HepG2 (cell line): ENCODE results near the gene SH2D3A. TPM values are rescaled to one million over a fixed set of nuclear protein-coding genes. Genes with fewer than 3 reads are reported as not detected.

ENCODE experiments used
- HMGXB3 ChIP-seq: sonication (generic); formaldehyde crosslinking; IDR thresholded peaks from 2 replicates; pipeline ENCODE4 v1.4.0; 2020; ENCODE audit warnings: missing genetic modification reagents, borderline replicate concordance
- NR2F2 ChIP-seq: IDR thresholded peaks from 2 replicates; pipeline ENCODE4 v1.6.1; 2012; ENCODE audit warnings: low read depth, inconsistent platforms, borderline replicate concordance
- NRL ChIP-seq: sonication (generic); formaldehyde crosslinking; IDR thresholded peaks from 2 replicates; pipeline ENCODE4 v1.5.0; 2020; ENCODE audit warnings: missing genetic modification reagents, mild to moderate bottlenecking, moderate library complexity, borderline replicate concordance
- PAX8 ChIP-seq: sonication (generic); formaldehyde crosslinking; IDR thresholded peaks from 2 replicates; pipeline ENCODE4 v1.8.0; 2022; ENCODE audit warnings: mild to moderate bottlenecking, missing genetic modification reagents, borderline replicate concordance
- ZFY ChIP-seq: sonication (generic); formaldehyde crosslinking; IDR thresholded peaks from 2 replicates; pipeline ENCODE4 v1.4.0; 2020; ENCODE audit warnings: missing genetic modification reagents
- ZNF362 ChIP-seq: sonication (generic); formaldehyde crosslinking; IDR thresholded peaks from 2 replicates; pipeline ENCODE4 v1.4.0; 2020; ENCODE audit warnings: missing genetic modification reagents, mild to moderate bottlenecking, borderline replicate concordance
- ZNF563 ChIP-seq: sonication (generic); formaldehyde crosslinking; IDR thresholded peaks from 2 replicates; pipeline ENCODE4 v1.8.0; 2022; ENCODE audit warnings: mild to moderate bottlenecking, moderate library complexity, missing genetic modification reagents
- ZNF629 ChIP-seq: sonication (generic); formaldehyde crosslinking; conservative IDR thresholded peaks from 2 replicates; pipeline ENCODE4 v1.5.0; 2020; ENCODE audit warnings: missing genetic modification reagents
- ZNF761 ChIP-seq: sonication (generic); formaldehyde crosslinking; conservative IDR thresholded peaks from 2 replicates; pipeline ENCODE4 v1.4.0; 2020; ENCODE audit warnings: mild to moderate bottlenecking, missing genetic modification reagents
- ZSCAN29 ChIP-seq: sonication (generic); formaldehyde crosslinking; conservative IDR thresholded peaks from 2 replicates; pipeline ENCODE4 v1.4.0; 2020; ENCODE audit warnings: mild to moderate bottlenecking, missing genetic modification reagents
- polyA plus RNA-seq, 8 experiments: library from polyadenylated mRNA; depleted of rRNA in 3 of 8; stranded (reverse) in 7 of 8; unstranded in 1 of 8; fragments of >200 nt; fragmentation: Illumina TruSeq in 4 of 8; extraction: Trizol in 4 of 8; gene quantifications; 2 replicates each; pipeline versions ENCODE4 v1.2.1 to v1.2.3, GENCODE V29; 2011 to 2016; ENCODE audit warnings: low read depth in 4 of 8, missing spikeins in 1 of 8, mixed read lengths in 1 of 8; ENCODE audit not compliant: insufficient read depth in 1 of 8
- total RNA-seq, 5 experiments: library from RNA; depleted of rRNA; stranded (reverse); fragments of >200 nt; fragmentation: Illumina TruSeq; extraction: Trizol; gene quantifications; 2 replicates each; pipeline ENCODE4 v1.2.3, GENCODE V29; 2016; ENCODE audit warnings: low read depth in 1 of 5
- TF ChIP-seq, protein P1 (sequence below): sonication (generic); formaldehyde crosslinking; IDR thresholded peaks from 2 replicates; pipeline ENCODE4 v1.4.0; 2020; ENCODE audit warnings: mild to moderate bottlenecking, low read depth, missing genetic modification reagents
- TF ChIP-seq, protein P2 (sequence below): sonication (generic); formaldehyde crosslinking; IDR thresholded peaks from 2 replicates; pipeline ENCODE4 v1.4.0; 2020; ENCODE audit warnings: missing genetic modification reagents

The SH2D3A gene
- total and polyA plus RNA-seq, 2 of the 13 experiments (the other 11 are each of a cell fraction or from before 2014, with no cell fraction given) = 1.0 to 2.2 TPM

- TF ChIP-seq NR2F2 (peak; percentile 27; the same call in 1 of the 2 replicates), ZFY (peak; percentile 43), HMGXB3 (CRISPR knock-in tag) (0 out of 2 replicates have a peak, but pooled peaks have one; percentile 16), NRL (CRISPR knock-in tag) (0 out of 2 replicates have a peak, but pooled peaks have one; percentile 17), ZNF761 (CRISPR knock-in tag) (peak; percentile 35; the same call in 1 of the 2 replicates), ZNF362 (0 out of 2 replicates have a peak, but pooled peaks have one; percentile 17), ZSCAN29 (CRISPR knock-in tag) (0 out of 2 replicates have a peak, but pooled peaks have one; percentile 48), ZNF629 (CRISPR knock-in tag) (peak; percentile 66), ZNF563 (CRISPR knock-in tag) (no peak), PAX8 (0 out of 2 replicates have a peak, but pooled peaks have one; percentile 58)
- TF ChIP-seq, protein P1, sequence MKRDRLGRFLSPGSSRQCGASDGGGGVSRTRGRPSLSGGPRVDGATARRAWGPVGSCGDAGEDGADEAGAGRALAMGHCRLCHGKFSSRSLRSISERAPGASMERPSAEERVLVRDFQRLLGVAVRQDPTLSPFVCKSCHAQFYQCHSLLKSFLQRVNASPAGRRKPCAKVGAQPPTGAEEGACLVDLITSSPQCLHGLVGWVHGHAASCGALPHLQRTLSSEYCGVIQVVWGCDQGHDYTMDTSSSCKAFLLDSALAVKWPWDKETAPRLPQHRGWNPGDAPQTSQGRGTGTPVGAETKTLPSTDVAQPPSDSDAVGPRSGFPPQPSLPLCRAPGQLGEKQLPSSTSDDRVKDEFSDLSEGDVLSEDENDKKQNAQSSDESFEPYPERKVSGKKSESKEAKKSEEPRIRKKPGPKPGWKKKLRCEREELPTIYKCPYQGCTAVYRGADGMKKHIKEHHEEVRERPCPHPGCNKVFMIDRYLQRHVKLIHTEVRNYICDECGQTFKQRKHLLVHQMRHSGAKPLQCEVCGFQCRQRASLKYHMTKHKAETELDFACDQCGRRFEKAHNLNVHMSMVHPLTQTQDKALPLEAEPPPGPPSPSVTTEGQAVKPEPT (CRISPR knock-in tag) = 0 out of 2 replicates have a peak, but pooled peaks have one; percentile 51
- TF ChIP-seq, protein P2, sequence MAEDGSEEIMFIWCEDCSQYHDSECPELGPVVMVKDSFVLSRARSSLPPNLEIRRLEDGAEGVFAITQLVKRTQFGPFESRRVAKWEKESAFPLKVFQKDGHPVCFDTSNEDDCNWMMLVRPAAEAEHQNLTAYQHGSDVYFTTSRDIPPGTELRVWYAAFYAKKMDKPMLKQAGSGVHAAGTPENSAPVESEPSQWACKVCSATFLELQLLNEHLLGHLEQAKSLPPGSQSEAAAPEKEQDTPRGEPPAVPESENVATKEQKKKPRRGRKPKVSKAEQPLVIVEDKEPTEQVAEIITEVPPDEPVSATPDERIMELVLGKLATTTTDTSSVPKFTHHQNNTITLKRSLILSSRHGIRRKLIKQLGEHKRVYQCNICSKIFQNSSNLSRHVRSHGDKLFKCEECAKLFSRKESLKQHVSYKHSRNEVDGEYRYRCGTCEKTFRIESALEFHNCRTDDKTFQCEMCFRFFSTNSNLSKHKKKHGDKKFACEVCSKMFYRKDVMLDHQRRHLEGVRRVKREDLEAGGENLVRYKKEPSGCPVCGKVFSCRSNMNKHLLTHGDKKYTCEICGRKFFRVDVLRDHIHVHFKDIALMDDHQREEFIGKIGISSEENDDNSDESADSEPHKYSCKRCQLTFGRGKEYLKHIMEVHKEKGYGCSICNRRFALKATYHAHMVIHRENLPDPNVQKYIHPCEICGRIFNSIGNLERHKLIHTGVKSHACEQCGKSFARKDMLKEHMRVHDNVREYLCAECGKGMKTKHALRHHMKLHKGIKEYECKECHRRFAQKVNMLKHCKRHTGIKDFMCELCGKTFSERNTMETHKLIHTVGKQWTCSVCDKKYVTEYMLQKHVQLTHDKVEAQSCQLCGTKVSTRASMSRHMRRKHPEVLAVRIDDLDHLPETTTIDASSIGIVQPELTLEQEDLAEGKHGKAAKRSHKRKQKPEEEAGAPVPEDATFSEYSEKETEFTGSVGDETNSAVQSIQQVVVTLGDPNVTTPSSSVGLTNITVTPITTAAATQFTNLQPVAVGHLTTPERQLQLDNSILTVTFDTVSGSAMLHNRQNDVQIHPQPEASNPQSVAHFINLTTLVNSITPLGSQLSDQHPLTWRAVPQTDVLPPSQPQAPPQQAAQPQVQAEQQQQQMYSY = peak; percentile 62
Measured at GRCh38 chr19:6738787-6739389, 28.3 kb downstream of the SH2D3A start (continued).
